ENCODE measurements around the gene LRRC25. TPM values are rescaled to one million over a fixed set of nuclear protein-coding genes. Genes with fewer than 3 reads are reported as not detected.

The LRRC25 gene
- polyA plus RNA-seq, 1 donor (not counting 4 experiments of a cell fraction or from before 2014, with no cell fraction given) = not detected

- Histone ChIP-seq H3K4me3 (ENCODE audit: control insufficient read depth in 2 of 3, extremely low read depth in 1 of 3, insufficient read depth in 2 of 3, low read depth in 1 of 3, low read length in 3 of 3) (no peak overlapping the region), H3K4me1 (ENCODE audit: control insufficient read depth, extremely low read depth, insufficient read depth, low read length) (peaks cover 38% of the 10 kb centered on the region), H3K9ac (ENCODE audit: control insufficient read depth, extremely low read depth, insufficient read depth, low read length) (no peak overlapping the region), H3K27ac (ENCODE audit: control insufficient read depth, insufficient read depth, low read length) (no peak overlapping the region), H3K36me3 (ENCODE audit: control insufficient read depth in 2 of 2, extremely low read depth in 1 of 2, insufficient read depth in 2 of 2, low read length in 2 of 2) (no peaks in the 10 kb centered on the region), H3K4me2 (ENCODE audit: control insufficient read depth, extremely low read depth, insufficient read depth, low read depth, low read length) (no peak overlapping the region), H3K9me1 (ENCODE audit: control insufficient read depth, extremely low read depth, insufficient read depth, low read length) (no peaks in the 10 kb centered on the region), H4K20me1 (ENCODE audit: control insufficient read depth, extremely low read depth, insufficient read depth, low read length) (no peaks in the 10 kb centered on the region), H3K27me3 (ENCODE audit: control insufficient read depth, extremely low read depth, insufficient read depth, low read length) (no peaks in the 10 kb centered on the region), H3K79me2 (ENCODE audit: control insufficient read depth, insufficient read depth, low read length) (no peaks in the 10 kb centered on the region), H3K9me3 (ENCODE audit: control insufficient read depth, low read depth, low read length) (no peaks in the 10 kb centered on the region), H2AFZ (ENCODE audit: control insufficient read depth, low read length) (no peak overlapping the region)
- no peak for DNase-seq (ENCODE audit: low read depth, low spot score)
- dilution Hi-C loops (cut with MboI; ENCODE audit: extremely low pct_ligation_motif_present, low sequenced_read_pairs) = no loop called here
- TF ChIP-seq CTCF (optimal IDR thresholded peaks at IDR 0.05 in 1 of 3, IDR thresholded peaks at IDR 0.05 in 1 of 3, conservative IDR thresholded peaks at IDR 0.05 in 1 of 3; ENCODE audit: extremely low read depth in 1 of 3, insufficient read depth in 2 of 3, low read length in 3 of 3) (no peak), EZH2 (IDR thresholded peaks at IDR 0.05; ENCODE audit: low read length) (no peak)
- no peak for FAIRE-seq
Measured at GRCh38 chr19:18342090-18342632, 55.3 kb downstream of the LRRC25 start.

Small RNA genes lying within 50 kb of the gene (small RNA-seq; reads per million reads assigned to genes)
- gene MIR3189 (ENCODE audit: insufficient read length in 3 of 3, low read depth in 3 of 3, low replicate concordance in 1 of 3) = 0 reads per million in 3 experiments

Other genes with a start within 250 kb of the LRRC25 start
- 12.4 to 19.6 TPM (median 13.9 TPM) in 3 replicates for gene PIK3R2, start 244.5 kb downstream of the LRRC25 start, polyA plus RNA-seq
- gene IFI30, start 223.8 kb downstream of the LRRC25 start, polyA plus RNA-seq = 28.1 to 72.7 TPM (median 31.3 TPM) in 3 replicates
- 26.3 to 39.8 TPM (median 26.8 TPM) in 3 replicates for gene MPV17L2, start 204.4 kb downstream of the LRRC25 start, polyA plus RNA-seq
- gene RAB3A, start 193.6 kb downstream of the LRRC25 start, polyA plus RNA-seq = 0.30 to 0.92 TPM (median 0.56 TPM) in 3 replicates
- 0.03 TPM in 1 of 3 replicates, not detected in the others for gene PDE4C, start 171.2 kb downstream of the LRRC25 start, polyA plus RNA-seq
- 0.02 to 0.06 TPM in 2 of 3 replicates, not detected in the other for gene IQCN, start 123.2 kb downstream of the LRRC25 start, polyA plus RNA-seq
- 17.2 to 36.7 TPM (median 20.7 TPM) in 3 replicates for gene JUND, start 116.0 kb downstream of the LRRC25 start, polyA plus RNA-seq
- 150 to 170 TPM (median 162 TPM) in 3 replicates for gene LSM4, start 74.5 kb downstream of the LRRC25 start, polyA plus RNA-seq
- 4.8 to 5.8 TPM (median 5.6 TPM) in 3 replicates for gene PGPEP1, start 57.0 kb downstream of the LRRC25 start, polyA plus RNA-seq
- 0.27 to 0.49 TPM (median 0.31 TPM) in 3 replicates for gene GDF15, start 11.5 kb downstream of the LRRC25 start, polyA plus RNA-seq
- gene SSBP4, start 21.8 kb upstream of the LRRC25 start, polyA plus RNA-seq = 7.5 to 11.3 TPM (median 10.8 TPM) in 3 replicates
- gene ISYNA1, start 40.5 kb upstream of the LRRC25 start, polyA plus RNA-seq = 3.5 to 8.3 TPM (median 7.0 TPM) in 3 replicates
- 4.4 to 8.3 TPM (median 6.8 TPM) in 3 replicates for gene ELL, start 124.4 kb upstream of the LRRC25 start, polyA plus RNA-seq
- gene FKBP8, start 146.0 kb upstream of the LRRC25 start, polyA plus RNA-seq = 115 to 222 TPM (median 150 TPM) in 3 replicates
- 94.6 to 129 TPM (median 119 TPM) in 3 replicates for gene KXD1, start 160.2 kb upstream of the LRRC25 start, polyA plus RNA-seq
- gene UBA52, start 174.2 kb upstream of the LRRC25 start, polyA plus RNA-seq = 1,376 to 2,465 TPM (median 1,831 TPM) in 3 replicates
- gene REX1BD, start 191.2 kb upstream of the LRRC25 start, polyA plus RNA-seq = 29.5 to 36.9 TPM (median 31.9 TPM) in 3 replicates
- 0.20 to 1.5 TPM (median 0.98 TPM) in 3 replicates for gene CRLF1, start 209.2 kb upstream of the LRRC25 start, polyA plus RNA-seq
- 0.06 to 0.19 TPM in 2 of 3 replicates, not detected in the other for gene TMEM59L, start 215.2 kb upstream of the LRRC25 start, polyA plus RNA-seq
- gene KLHL26, start 239.4 kb upstream of the LRRC25 start, polyA plus RNA-seq = 0.68 to 2.0 TPM (median 1.3 TPM) in 3 replicates

All from keratinocyte (primary cell).